Liver (tissue), 9 donors: ENCODE results near the gene GRB2. TPM values are rescaled to one million over a fixed set of nuclear protein-coding genes. Genes with fewer than 3 reads are reported as not detected.

Experiments
- DNase-seq: peaks from one replicate; pipeline ENCODE4 v3.0.0-alpha.2; 2017; ENCODE audit warnings: low spot score
- H3K27ac ChIP-seq, 2 donors: one replicate each; pipeline ENCODE4 v1.7.0; 2013; ENCODE audit warnings: inconsistent platforms in 2 of 2, low read length in 2 of 2, control low read depth in 1 of 2, low read depth in 1 of 2, mild to moderate bottlenecking in 1 of 2
- H3K27me3 ChIP-seq, 4 donors: one replicate each; pipeline versions ENCODE4 v1.6.1 to v1.7.0; 2013; ENCODE audit warnings: low read length in 3 of 4, inconsistent platforms in 1 of 4, mild to moderate bottlenecking in 1 of 4, moderate library complexity in 1 of 4; ENCODE audit not compliant: control insufficient read depth in 4 of 4, insufficient read depth in 4 of 4
- H3K36me3 ChIP-seq, 4 donors: one replicate each; pipeline versions ENCODE4 v1.6.1 to v1.7.0; 2013; ENCODE audit warnings: low read length in 3 of 4, mild to moderate bottlenecking in 3 of 4, low read depth in 1 of 4, moderate library complexity in 1 of 4; ENCODE audit not compliant: control insufficient read depth in 4 of 4, insufficient read depth in 3 of 4
- H3K4me1 ChIP-seq, 4 donors: one replicate each; pipeline versions ENCODE4 v1.6.1 to v1.7.0; 2013; ENCODE audit warnings: low read length in 3 of 4, mild to moderate bottlenecking in 3 of 4, moderate library complexity in 1 of 4; ENCODE audit not compliant: control insufficient read depth in 4 of 4, insufficient read depth in 4 of 4
- H3K4me3 ChIP-seq, 3 donors: one replicate each; pipeline versions ENCODE4 v1.6.1 to v1.7.0; 2013; ENCODE audit warnings: low read length in 3 of 3, control low read depth in 1 of 3, low read depth in 1 of 3, mild to moderate bottlenecking in 1 of 3
- H3K9ac ChIP-seq, 2 donors: one replicate each; pipeline ENCODE4 v1.7.0; 2013; ENCODE audit warnings: low read length in 2 of 2, mild to moderate bottlenecking in 2 of 2, moderate library complexity in 2 of 2, control low read depth in 1 of 2, low read depth in 1 of 2
- H3K9me3 ChIP-seq, 4 donors: one replicate each; pipeline versions ENCODE4 v1.6.1 to v1.7.0; 2013; ENCODE audit warnings: low read length in 3 of 4; ENCODE audit not compliant: control insufficient read depth in 4 of 4
- ATF3 ChIP-seq: IDR thresholded peaks from 2 replicates; pipeline ENCODE4 v1.6.1; 2016; ENCODE audit warnings: antibody characterized with exemption
- CTCF ChIP-seq: fragments of 150-350 bp; IDR thresholded peaks from 2 replicates; pipeline ENCODE4 v1.5.1; 2017; ENCODE audit warnings: improper control_type of control experiment, low read depth, low read length; ENCODE audit not compliant: missing input control
- FOXA1 ChIP-seq: IDR thresholded peaks from 2 replicates; pipeline ENCODE4 v1.6.1; 2016; ENCODE audit warnings: antibody characterized with exemption
- FOXA2 ChIP-seq: IDR thresholded peaks from 2 replicates; pipeline ENCODE4 v1.6.1; 2016; ENCODE audit warnings: antibody characterized with exemption
- GABPA ChIP-seq, 2 donors: IDR thresholded peaks in 1 of 2; conservative IDR thresholded peaks in 1 of 2; 2 replicates each; pipeline ENCODE4 v1.6.1; 2016; ENCODE audit warnings: antibody characterized with exemption in 2 of 2, mild to moderate bottlenecking in 1 of 2, moderate library complexity in 1 of 2
- HNF4G ChIP-seq: IDR thresholded peaks from 2 replicates; pipeline ENCODE4 v1.6.1; 2016; ENCODE audit warnings: antibody characterized with exemption
- JUND ChIP-seq, 2 donors: IDR thresholded peaks; 2 replicates each; pipeline ENCODE4 v1.6.1; 2016; ENCODE audit warnings: antibody characterized with exemption in 2 of 2
- MAX ChIP-seq: IDR thresholded peaks from 2 replicates; pipeline ENCODE4 v1.6.1; 2016; ENCODE audit warnings: antibody characterized with exemption
- REST ChIP-seq: IDR thresholded peaks from 2 replicates; pipeline ENCODE4 v1.6.1; 2016; ENCODE audit warnings: antibody characterized with exemption, mild to moderate bottlenecking
- RXRA ChIP-seq, 2 donors: IDR thresholded peaks; 2 replicates each; pipeline ENCODE4 v1.6.1; 2017 to 2018; ENCODE audit warnings: antibody characterized with exemption in 2 of 2, mild to moderate bottlenecking in 1 of 2
- SP1 ChIP-seq: IDR thresholded peaks from 2 replicates; pipeline ENCODE4 v1.6.1; 2018; ENCODE audit warnings: antibody characterized with exemption, mild to moderate bottlenecking
- TAF1 ChIP-seq: conservative IDR thresholded peaks from 2 replicates; pipeline ENCODE4 v1.6.1; 2016; ENCODE audit warnings: antibody characterized with exemption, mild to moderate bottlenecking
- YY1 ChIP-seq: IDR thresholded peaks from 2 replicates; pipeline ENCODE4 v1.6.1; 2016; ENCODE audit warnings: antibody characterized with exemption, mild to moderate bottlenecking
- ZBTB33 ChIP-seq: IDR thresholded peaks from 2 replicates; pipeline ENCODE4 v1.6.1; 2016; ENCODE audit warnings: antibody characterized with exemption
- WGBS: extraction: QIAGEN DNeasy Blood & Tissue Kit; methylation state at CpG from one replicate; pipeline ENCODE4 v1.1.7; 2013; 5-methylcytosine and 5-hydroxymethylcytosine counted together
- polyA plus RNA-seq, 2 donors: library from polyadenylated mRNA; stranded (reverse) in 1 of 2; unstranded in 1 of 2; fragments of 200-250 nt in 1 of 2; fragments of >200 nt in 1 of 2; fragmentation: Nextera tagmentation in 1 of 2; extraction: Ambion mirVana in 1 of 2; gene quantifications; one replicate each; pipeline versions ENCODE4 v1.2.1 to v1.2.3, GENCODE V29; 2013 to 2015
- total RNA-seq, 2 donors: library from RNA; depleted of rRNA; stranded (reverse); fragments of >200 nt; gene quantifications; one replicate each; pipeline ENCODE4 v1.2.3, GENCODE V29; 2014
- donor health status: healthy.
- donor health status: healthy.
- donor health status: healthy.
- donor health status: healthy.
- donor health status: healthy.

Gene GRB2
- total and polyA plus RNA-seq, 4 donors = 36.0 to 91.8 (median 49.6) TPM

GRCh38 chr17:75307957-75308731, 97.3 kb downstream of the GRB2 start:
- Histone ChIP-seq H3K27me3 (no peaks in the 10 kb centered on the region), H3K36me3 (no peaks in the 10 kb centered on the region), H3K4me1 (peaks cover 3 to 20% (median 17%) of the 10 kb centered on the region in 4 donors), H3K4me3 (no peak overlapping the region), H3K27ac (peak overlapping the region; percentile 42 to 77), H3K9ac (no peak overlapping the region), H3K9me3 (no peaks in the 10 kb centered on the region)
- 72% methylated on average over 13 of the region's 13 CpGs for WGBS
- TF ChIP-seq ZBTB33 = no peak
- DNase-seq = no peak

- WGBS = 86% methylated on average over 17 of the region's 17 CpGs
- Histone ChIP-seq H3K27ac (no peak overlapping the region), H3K27me3 (no peaks in the 10 kb centered on the region), H3K36me3 (no peaks in the 10 kb centered on the region), H3K9me3 (no peaks in the 10 kb centered on the region), H3K4me3 (no peak overlapping the region), H3K9ac (no peak overlapping the region), H3K4me1 (no peaks in the 10 kb centered on the region)
- no peak for TF ChIP-seq GABPA (IDR thresholded peaks at IDR 0.05 in 1 of 2, conservative IDR thresholded peaks at IDR 0.05 in 1 of 2)
- no peak for TF ChIP-seq CTCF
- no peak for TF ChIP-seq RXRA (IDR thresholded peaks at IDR 0.05)
- no peak for TF ChIP-seq FOXA1
- TF ChIP-seq ZBTB33 = no peak
- TF ChIP-seq YY1 = no peak
- no peak for TF ChIP-seq REST
- TF ChIP-seq HNF4G = no peak
- no peak for TF ChIP-seq JUND (IDR thresholded peaks at IDR 0.05)
- TF ChIP-seq ATF3 = no peak
- TF ChIP-seq MAX = no peak
- TF ChIP-seq SP1 = no peak
- TF ChIP-seq TAF1 = no peak
- TF ChIP-seq FOXA2 = no peak
- DNase-seq = no peak
Observed at GRCh38 chr17:75301502-75302206, 103.8 kb downstream of the GRB2 start.
